GM19025 (cell line): ENCODE measurements around the gene RTKN.
"Not testable (repeated sequence)": the region's sequence is repeated elsewhere in the genome, so short reads cannot be mapped to it uniquely, and the experiment has no call there.

Source experiments
- ATAC-seq: cut with Tn5 transposase; IDR thresholded peaks from one replicate; pipeline ENCODE4 v1.9.1; 2021; ENCODE audit warnings: mild to moderate bottlenecking, low read depth, moderate library complexity; ENCODE audit not compliant: unreplicated experiment

Gene RTKN

DNA sequence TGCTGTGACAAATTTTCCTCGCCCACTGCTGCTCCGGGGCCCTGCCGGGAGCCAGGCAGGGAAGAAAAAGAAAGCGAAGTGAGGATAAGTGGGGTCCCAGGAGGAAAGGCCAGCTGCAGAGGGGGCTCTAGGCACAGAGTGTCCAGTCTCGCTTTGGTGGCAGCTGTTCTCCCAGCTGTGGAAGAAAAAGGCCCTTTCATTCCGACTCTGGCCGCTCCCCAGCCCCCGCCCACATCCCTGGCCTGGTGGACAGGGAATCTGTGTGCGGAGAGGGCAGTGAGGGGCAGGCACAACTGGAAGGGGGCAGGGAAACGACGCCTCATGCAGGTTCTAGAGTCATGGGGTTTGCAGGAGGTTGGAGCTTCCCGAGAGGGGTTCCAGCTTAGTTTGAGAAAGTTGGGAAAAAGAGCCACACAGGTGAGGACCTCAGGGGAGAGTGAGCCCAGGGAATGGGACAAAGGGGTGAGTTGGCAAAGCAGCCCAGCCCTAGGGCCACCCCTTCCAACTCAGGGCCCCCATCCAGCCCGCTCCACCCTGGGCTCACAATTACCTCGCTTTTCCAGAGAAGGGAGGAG lies 1.8 kb downstream of the RTKN start:
- ATAC-seq: no peak

DNA sequence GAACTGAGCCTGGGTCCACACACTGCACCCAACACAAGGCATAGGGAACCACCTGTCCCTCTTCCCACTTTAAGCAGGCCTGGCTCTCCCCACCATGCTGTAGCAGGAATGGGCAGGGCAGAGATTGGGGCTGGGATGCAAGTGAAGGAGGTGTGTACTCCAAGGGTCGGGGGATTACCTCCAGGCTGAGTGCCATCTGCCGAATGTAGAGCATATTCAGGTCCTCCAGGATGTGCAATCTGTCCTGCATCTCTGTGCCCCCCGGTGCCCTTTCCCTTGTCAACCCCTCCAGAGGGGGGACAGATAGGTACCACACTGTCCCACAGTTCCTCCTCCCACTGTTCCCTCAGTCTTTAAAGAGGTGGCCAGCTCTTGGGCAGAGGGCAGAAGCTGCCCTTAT lies 2.4 kb downstream of the RTKN start:
- ATAC-seq: no peak

DNA sequence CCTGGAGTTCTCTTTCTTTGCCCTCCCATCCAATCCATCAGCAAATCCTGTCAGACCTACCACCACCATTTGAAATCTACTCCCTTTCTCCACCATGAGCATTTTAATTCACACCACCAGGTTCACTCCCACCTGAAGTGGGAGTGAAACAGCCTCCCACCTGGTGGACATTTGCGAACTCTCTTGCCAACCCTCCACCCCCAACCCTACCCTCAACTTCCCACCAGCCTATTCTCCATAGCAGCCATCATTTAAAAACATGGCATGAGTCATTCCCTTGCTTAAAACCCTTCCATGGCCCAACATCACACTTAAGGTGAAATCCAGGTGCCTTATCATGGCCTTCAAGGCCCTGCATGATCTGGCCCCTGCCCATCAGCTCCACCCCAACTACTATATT lies 3.5 kb downstream of the RTKN start:
- ATAC-seq: no peak

DNA sequence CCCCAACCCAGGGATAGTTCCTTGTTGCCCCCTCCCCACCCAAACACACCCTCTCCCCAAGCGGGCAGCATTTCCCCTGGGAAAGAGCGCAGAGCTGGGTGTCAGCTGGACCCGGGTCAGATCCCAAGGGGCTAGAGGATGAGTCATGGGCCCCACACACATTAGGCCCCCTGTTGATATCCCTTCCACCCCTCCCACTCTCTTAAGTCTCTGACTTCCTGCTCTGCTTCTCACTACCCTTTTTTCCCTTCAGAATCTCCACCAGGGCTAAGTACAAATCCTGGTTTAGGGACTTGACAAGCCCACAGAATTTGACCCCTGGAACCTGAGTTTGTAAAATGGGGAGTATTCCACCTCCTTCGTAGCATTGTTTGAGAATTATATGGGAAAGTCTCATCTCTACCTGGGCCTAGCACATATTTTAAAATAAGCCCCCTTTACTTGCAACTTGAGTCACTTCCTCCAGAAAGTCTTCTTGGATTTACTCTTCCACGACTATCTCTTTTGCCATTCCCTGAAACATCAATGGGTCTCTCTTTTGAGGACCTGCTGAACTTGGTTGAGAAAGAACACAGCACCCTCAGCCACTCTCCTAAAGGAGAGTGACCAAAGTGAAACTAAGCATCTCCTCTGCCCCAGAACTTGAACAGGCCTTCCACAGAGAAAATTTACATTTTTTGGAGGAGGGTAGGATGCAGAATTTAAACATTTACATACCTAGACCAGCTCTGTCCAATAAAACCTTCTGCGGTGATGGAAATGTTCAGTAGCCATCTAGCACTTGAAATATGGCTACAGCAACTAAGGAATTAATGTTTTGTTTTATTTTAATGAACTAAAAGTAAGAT lies 4.7 kb downstream of the RTKN start:
- ATAC-seq: no peak

DNA sequence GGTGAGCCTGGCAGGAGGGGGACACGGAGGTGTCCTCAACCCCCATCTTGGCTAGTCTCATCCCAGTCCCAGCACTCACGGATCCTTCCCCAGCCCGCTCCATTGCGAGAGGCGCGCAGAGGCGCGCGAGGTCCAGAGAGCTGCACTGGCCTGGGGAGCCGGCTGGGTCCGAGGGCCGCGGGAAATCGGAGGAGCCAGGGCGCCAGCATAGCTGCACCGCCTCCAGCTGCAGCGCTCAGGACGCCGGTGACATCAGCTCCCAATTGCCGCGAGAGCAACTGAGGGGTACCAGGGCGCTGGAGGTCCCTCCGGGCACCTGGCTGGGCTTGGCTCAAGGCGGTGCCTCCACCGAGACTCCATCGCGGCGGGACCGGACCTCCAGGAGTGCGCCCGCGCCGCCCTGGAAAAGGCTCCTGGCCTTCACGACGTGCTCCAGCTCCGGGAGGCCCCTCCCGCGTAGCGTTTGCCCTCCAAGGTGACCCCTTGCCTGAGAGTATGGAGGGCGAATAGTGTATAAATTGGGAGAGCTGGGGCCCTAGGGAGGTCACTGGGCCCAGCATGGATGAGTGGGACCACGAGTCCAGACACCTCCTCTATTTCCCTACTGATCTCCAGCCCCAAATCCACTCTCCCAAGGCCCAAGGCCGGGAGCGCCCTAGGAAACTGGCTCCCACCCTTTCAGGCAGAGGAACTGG lies 5.5 kb downstream of the RTKN start:
- ATAC-seq: no peak

DNA sequence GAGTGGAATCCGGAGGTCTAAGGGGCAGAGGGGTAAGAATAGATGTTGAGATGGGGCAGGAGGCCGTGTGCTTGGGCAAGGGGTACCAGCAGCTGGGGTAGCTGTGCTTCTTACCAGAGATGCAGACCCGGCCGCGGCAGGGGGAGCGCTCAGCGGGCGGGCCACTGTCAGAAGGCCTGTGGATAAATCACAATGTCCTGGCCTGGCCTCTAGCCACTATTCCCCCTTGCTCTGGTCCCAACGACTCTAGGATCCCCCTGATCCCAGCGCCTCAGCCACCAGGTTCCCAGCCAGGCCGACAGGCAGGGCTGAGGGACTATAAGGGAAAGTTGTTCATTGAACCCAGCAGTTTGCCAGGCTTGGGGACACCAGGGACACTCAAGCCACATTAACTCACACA lies 11.2 kb downstream of the RTKN start:
- no peak for ATAC-seq

DNA sequence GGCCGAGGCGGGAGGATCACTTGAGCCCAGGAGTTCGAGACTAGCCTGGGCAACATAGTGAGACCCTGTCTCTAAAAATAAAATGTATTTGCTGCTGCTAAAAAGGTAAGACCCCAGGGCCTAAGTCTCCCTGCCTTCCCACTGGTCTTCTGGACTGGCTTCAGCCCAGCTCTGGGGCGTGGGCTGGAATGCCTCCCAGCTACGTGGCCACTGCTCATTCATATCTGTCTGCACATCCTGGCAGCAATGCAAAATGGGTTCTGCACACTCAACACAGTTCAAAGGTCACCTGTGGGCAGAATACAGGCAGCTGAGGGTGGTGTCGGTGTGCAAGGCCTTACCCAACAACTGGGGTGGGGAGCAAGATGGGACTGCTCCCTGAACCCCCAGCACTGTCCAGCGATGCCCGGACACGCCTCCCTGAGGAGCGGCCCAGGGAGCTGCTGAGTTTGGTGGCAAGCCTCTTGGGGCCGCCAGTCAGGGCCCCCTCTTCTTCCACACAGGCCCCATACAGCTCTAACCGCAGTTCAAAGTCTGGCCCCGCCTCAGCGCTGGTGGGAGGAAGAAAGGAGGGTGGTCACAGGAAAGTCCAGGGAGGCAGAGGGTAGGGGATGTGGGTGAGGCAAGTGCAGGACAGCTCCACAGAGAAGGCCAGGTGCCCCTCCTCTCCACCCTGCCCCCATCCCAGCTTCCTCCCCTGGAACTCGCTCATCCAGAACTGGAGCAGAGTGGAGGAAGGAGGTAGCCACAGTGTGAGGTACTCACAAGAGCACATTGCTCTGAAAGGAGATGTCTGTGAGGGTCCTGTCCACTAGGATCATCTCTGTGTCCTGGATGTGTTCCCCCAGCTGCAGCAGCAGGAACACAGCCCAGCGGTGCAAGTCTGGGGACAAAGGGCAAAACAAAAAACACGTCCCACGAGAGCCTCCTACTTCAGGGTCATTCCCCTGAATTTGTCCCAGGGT lies 12.0 kb downstream of the RTKN start:
- ATAC-seq: no peak

DNA sequence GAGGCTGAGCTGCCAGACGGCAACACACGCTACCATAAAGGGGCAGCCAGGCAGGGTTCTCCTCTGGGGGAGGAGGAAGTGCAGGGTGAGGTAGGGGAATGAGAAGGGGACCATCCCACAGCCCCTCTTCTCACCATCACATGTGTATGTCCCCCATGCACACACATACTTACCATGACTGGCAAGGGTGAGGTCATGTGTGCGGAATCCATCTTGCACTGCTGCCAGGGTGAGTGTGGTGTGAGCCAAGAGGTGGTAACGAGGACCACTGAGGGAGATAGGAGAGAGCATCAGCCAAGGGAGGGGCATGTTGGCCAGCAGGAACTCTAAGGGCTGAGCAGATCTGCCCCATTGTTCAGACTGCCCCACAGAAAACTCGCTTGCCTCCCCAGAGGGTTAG lies 13.1 kb downstream of the RTKN start:
- no peak for ATAC-seq

DNA sequence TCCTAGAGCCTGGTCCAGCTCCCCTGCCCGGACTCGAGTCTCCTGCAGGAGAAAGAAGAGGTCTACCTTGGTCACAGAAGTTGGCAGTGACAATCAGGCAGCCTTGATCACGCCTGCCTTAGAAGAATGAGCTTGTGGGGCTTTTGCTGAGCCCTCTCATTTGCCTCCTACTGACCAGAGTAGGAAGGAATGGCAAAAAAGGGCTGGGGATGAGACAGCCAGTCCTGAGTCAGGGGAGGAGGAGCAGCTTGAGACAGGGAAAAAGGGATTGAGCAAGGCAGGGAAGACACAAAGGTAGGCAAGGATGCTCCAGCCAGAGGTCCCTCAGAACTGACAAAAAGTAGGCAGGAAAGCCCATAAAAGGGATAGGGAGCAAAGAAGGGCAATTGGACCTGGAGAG lies 14.2 kb downstream of the RTKN start:
- ATAC-seq: no peak

DNA sequence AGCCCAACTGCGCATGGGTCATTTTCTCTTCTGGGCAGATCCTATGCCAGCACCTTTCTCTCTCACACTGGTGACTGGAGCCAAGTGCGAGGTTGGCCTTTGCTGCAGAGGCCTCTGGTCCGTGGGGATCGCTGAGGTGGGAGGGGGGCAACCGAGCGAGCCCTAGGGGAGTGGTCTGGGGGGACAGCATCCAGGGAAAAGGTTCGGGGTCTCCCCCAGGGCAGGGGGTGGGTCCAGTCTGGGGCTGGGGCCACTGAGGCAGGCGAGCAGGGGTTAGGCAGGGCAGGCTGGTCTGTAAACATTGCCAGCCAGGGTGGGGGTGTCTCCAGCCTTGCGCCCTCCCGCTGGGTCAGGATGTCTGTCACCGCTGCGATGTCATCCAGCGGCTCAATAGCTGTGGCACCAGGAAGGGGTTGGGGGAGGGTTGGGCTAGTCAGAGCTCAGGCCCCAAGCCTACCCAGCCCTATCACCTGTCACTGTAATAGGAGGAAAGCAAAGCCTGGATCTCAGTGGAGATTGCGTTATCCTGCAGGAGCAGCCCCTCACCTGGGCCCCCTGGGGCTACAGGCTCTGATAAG lies 15.5 kb downstream of the RTKN start:
- ATAC-seq: no peak

DNA sequence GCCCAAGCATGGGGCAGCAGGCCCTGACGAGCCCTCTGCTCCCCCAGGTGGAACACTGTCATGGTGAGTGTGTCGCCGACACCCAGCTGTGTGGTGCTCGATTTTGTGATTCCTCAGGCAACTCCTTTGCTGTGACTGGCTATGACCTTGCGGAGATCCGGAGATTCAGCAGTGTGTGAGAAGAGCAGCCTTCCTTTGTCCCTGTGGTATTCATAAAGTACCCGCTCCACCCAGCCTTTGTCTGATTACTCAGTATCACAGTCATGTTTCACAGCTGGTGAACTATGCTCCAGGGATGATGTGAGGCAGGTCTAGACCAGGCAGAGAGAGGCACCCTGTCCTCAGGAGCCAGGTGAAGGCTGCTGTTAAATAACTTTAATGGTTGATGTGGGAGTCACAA lies 16.2 kb downstream of the RTKN start:
- ATAC-seq: no peak

DNA sequence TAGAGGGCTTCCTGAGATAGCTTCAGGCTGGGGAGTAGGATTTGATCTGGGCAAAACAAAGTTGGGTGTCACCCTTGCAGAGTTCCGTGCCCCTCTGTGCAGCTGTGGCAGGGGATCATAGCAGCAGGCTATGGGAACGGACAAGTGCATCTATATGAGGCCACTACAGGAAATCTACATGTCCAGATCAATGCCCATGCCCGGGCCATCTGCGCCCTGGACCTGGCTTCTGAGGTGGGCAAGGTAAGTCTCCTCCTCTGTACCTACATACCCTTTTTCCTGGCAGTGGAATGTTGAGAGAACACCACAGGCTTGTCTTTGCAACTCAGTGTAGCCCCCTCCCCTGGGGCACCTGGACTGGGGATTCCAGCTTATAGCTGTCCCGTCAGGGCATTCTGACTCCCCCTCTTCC lies 16.7 kb downstream of the RTKN start:
- ATAC-seq: no peak

DNA sequence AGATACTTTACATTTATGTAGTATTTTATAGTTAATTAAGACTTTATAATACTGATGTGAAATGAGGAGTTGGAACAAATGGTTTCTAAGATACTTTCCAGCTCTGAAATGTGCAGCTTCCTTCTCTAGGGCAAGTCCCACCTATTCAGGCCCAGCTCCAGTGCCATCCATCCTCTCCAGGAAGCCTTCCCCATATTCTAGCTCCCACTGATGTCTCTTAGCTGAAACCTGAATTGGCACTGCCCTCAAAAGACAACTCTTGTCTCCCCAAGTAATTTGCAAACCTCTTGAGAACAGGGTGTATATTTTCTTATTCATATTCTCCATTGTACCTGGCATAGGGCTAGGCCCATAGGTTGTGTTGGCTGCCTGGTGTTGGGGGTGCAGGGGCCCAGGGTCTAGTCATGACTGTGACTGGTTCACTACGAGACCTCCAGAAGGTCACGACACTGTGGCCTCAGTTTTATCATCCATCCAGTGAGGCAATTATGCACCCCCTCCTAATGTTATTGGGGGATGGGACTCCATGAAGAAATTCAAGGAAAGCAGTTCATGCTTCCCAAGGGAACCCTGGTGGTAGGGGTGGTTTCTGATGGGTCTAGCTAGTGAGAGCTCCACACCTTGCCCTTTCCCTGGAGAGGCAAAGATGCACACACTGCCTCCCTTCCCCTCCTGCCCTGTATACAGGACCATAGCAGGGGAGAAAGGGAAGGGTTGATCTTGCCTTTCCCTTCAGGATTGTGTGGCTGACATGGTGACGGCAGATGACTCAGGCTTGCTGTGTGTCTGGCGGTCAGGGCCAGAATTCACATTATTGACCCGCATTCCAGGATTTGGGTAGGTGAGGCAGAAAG lies 17.4 kb downstream of the RTKN start:
- ATAC-seq: no peak

DNA sequence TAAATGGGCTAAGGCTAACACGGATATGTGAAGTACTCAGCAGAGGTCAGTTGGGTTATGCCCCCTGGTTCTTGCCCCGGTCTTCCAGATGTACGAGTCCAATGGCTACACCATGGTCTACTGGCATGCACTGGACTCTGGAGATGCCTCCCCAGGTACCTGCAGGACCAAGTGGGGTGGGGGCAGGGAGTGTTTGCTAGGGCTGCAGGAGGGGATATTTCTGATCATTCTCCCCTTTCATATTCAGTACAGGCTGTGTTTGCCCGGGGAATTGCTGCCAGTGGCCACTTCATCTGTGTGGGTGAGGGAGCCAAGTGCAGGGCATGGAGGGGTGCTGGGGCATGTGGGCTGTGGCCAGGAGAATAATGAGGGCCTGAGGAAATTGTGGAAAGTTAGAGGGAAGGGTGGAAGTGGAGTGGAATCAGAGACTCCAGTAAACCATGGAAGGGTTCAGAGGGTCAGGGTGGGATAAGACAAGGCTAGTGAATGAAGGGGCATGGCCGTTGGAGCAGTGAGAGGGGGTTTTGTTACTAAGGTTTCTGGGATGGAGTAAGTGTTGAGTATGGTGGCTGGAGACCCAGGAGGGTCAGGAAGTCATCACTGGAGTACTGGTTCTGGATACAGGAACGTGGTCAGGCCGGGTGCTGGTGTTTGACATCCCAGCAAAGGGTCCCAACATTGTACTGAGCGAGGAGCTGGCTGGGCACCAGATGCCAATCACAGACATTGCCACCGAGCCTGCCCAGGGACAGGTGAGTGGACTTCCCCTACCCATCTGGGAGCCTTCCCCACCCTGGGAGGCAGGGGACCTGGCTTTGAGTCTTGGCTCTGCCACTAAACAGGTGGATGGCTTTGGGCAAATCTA lies 18.3 kb downstream of the RTKN start:
- ATAC-seq: no peak

DNA sequence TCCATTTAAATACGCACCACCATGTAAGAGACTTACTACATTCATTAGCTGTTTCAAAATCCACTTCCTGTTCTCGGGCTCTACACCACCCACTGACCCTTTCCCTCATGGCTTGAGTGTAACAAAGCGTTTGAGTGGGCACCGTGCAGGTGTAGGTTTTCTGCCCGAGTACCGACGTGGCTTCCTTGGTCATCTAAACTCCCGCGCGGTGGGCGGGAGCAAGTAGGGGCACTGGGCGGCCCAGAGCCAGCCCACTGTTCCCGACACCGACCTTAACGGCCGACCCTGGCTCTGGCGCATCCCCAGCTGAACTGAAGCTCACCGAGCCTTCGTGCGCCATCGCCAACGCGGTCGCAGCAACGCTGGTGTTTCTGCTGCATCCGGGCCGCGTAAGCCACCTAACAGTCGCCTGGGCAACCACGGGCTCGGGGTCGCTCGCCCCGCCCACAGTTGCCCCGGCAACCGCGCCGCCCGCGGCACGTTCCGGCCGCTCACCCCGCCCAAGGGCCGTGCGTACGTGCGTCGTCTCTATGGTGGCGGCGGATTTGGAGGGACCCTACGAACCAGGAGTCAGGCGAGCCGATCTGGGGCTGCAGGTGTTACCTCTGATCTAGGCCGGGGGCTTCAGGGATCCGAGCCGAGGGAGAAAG lies 20.4 kb downstream of the RTKN start, which contains the start of the genes C2orf81 and WDR54:
Gene C2orf81 (minus strand): TSS at position 399 of the 650 bp plus-strand sequence. CDS start 59 bp downstream, at position 340.
Gene WDR54 (plus strand): TSS at position 510 of the 650 bp plus-strand sequence. CDS start 424 bp downstream, outside the sequence.
- ATAC-seq: peak; percentile 97

DNA sequence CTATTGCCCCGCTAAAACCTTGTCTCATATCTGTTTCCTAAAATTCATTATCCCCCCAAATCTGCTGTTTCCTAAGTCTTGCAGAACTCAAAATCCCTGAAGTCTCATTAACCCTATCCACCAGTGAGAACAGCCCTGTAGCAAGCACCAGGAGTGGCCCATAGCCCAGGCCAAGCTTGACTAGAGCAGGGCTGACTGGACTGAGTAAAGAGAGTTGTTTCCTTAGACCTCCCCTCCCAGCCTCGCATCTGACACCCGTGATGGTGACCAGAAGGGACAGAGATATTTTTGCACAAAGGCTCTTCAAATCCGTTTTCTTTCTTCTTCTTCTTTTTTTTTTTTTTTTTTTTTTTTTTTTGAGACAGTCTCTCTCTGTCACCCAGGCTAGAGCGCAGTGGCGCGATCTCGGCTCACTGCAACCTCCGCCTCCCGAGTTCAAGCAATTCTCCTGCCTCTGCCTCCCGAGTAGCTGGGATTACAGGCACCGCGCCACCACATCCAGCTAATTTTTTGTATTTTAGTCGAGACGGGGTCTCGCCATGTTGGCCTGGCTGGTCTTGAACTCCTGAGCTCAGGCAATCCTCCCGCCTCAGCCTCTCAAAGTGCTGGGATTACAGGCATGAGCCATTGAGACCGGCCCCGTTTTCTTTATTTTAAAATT lies 21.2 kb downstream of the RTKN start:
- not testable (repeated sequence) for ATAC-seq

DNA sequence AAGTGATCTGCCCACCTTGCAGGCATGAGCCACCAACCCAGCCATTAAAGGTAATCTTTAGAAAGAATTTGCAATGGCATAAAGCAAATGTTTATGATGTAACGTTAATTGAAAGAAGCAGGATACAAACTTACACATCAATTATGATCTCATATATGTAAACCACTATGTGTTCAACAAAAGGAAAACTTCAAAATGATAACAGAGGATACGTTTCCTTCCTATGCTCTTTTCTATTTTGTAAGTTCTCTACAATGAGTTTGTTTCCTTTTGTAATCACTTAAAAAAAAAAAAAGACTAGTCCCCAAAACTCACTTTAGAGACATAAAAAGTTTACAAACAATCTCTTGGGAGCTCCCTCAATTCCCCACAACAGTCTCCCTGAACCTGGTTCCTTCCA lies 21.7 kb downstream of the RTKN start:
- ATAC-seq: no peak
